K562 (cell line): ENCODE results near the gene INHA. TPM values are rescaled to one million over a fixed set of nuclear protein-coding genes. Genes with fewer than 3 reads are reported as not detected.

Source experiments
- ADNP ChIP-seq: fragments of 200-800 bp; sonication (Bioruptor generic); IDR thresholded peaks from 2 replicates; pipeline ENCODE4 v1.6.1; 2016; ENCODE audit warnings: missing genetic modification characterization, missing compliant biosample characterization
- CCNT2 ChIP-seq: IDR thresholded peaks from 2 replicates; pipeline ENCODE4 v1.6.1; 2011; ENCODE audit warnings: borderline replicate concordance, low read depth, mild to moderate bottlenecking, moderate library complexity, mixed read lengths, low read length; ENCODE audit not compliant: insufficient read length; ENCODE audit errors: extremely low read depth
- ELF2 ChIP-seq: fragments of 250-450 bp; sonication (Bioruptor Pico); IDR thresholded peaks from 2 replicates; pipeline ENCODE4 v1.5.0; 2021; ENCODE audit warnings: mild to moderate bottlenecking
- FOXK2 ChIP-seq, 2 experiments: fragments of 450-650 bp; IDR thresholded peaks in 1 of 2; conservative IDR thresholded peaks in 1 of 2; 2 replicates each; pipeline ENCODE4 v1.6.1; 2016; ENCODE audit warnings: low read depth in 2 of 2, mild to moderate bottlenecking in 1 of 2
- HCFC1 ChIP-seq: IDR thresholded peaks from 2 replicates; pipeline ENCODE4 v1.6.1; 2012; ENCODE audit warnings: low read depth, low read length, improper control_type of control experiment
- HDAC6 ChIP-seq: IDR thresholded peaks from 2 replicates; pipeline ENCODE4 v1.6.1; 2012; ENCODE audit warnings: low read depth, mild to moderate bottlenecking, control low read depth, inconsistent platforms, low read length, moderate library complexity
- HMG20A ChIP-seq: fragments of 450-650 bp; formaldehyde crosslinking; conservative IDR thresholded peaks from 2 replicates; pipeline ENCODE4 v1.4.0; 2020; ENCODE audit warnings: mild to moderate bottlenecking, mixed read lengths
- MAZ ChIP-seq, 2 experiments: fragments of 450-650 bp in 1 of 2; sonication (generic) in 1 of 2; formaldehyde crosslinking; IDR thresholded peaks in 1 of 2; conservative IDR thresholded peaks in 1 of 2; 2 replicates each; pipeline versions ENCODE4 v1.4.0 to v1.5.0; 2020; ENCODE audit warnings: mild to moderate bottlenecking in 1 of 2, missing genetic modification reagents in 1 of 2
- MBD2 ChIP-seq: sonication (generic); IDR thresholded peaks from 2 replicates; pipeline ENCODE4 v1.6.1; 2016; ENCODE audit warnings: low read depth, borderline replicate concordance
- MTA3 ChIP-seq: fragments of 450-650 bp; formaldehyde crosslinking; IDR thresholded peaks from 2 replicates; pipeline ENCODE4 v1.6.1; 2017; ENCODE audit warnings: mild to moderate bottlenecking, borderline replicate concordance
- NFIX ChIP-seq: fragments of 250-450 bp; sonication (Bioruptor Pico); IDR thresholded peaks from 2 replicates; pipeline ENCODE4 v1.4.0; 2020; ENCODE audit warnings: low read depth, mild to moderate bottlenecking, moderate library complexity
- NRF1 ChIP-seq, 2 experiments: fragments of 450-650 bp; IDR thresholded peaks in 1 of 2; conservative IDR thresholded peaks in 1 of 2; 2 replicates each; pipeline ENCODE4 v1.6.1; 2014; ENCODE audit warnings: mild to moderate bottlenecking in 2 of 2
- POU5F1 ChIP-seq: fragments of 150-350 bp; IDR thresholded peaks from 2 replicates; pipeline ENCODE4 v1.6.1; 2014; ENCODE audit warnings: borderline replicate concordance, low read length, low read depth, mild to moderate bottlenecking; ENCODE audit not compliant: partially characterized antibody
- PRMT5 ChIP-seq: sonication (generic); formaldehyde crosslinking; IDR thresholded peaks from 2 replicates; pipeline ENCODE4 v1.5.0; 2020; ENCODE audit warnings: missing genetic modification reagents
- PRPF4 ChIP-seq: fragments of 200-400 bp; formaldehyde crosslinking; IDR thresholded peaks from one replicate; pipeline ENCODE4 v1.6.1; 2017; ENCODE audit warnings: low read length, low read depth, mild to moderate bottlenecking; ENCODE audit not compliant: insufficient read depth, poor library complexity, severe bottlenecking
- RBM25 ChIP-seq: fragments of 200-400 bp; formaldehyde crosslinking; IDR thresholded peaks from 2 replicates; pipeline ENCODE4 v1.6.1; 2018; ENCODE audit warnings: low read length, low read depth, moderate library complexity; ENCODE audit not compliant: severe bottlenecking
- SP1 ChIP-seq: sonication (generic); formaldehyde crosslinking; IDR thresholded peaks from 2 replicates; pipeline ENCODE4 v1.8.1; 2022; ENCODE audit warnings: mild to moderate bottlenecking, missing genetic modification reagents
- TAF1 ChIP-seq: IDR thresholded peaks from 2 replicates; pipeline ENCODE4 v1.6.1; 2011; ENCODE audit warnings: mild to moderate bottlenecking, low read length, moderate library complexity; ENCODE audit not compliant: insufficient read depth, control insufficient read depth, severe bottlenecking; ENCODE audit errors: extremely low read depth
- TBP ChIP-seq: optimal IDR thresholded peaks from 2 replicates; pipeline ENCODE3; 2011; ENCODE audit warnings: low read depth, low read length, improper control_type of control experiment
- TCF7L2 ChIP-seq: fragments of 150-350 bp; IDR thresholded peaks from 2 replicates; pipeline ENCODE4 v1.6.1; 2016; ENCODE audit warnings: low read depth, mild to moderate bottlenecking, low read length, moderate library complexity
- WHSC1 ChIP-seq: IDR thresholded peaks from one replicate; pipeline ENCODE4 v1.6.1; 2012; ENCODE audit warnings: low read length, control low read depth, inconsistent platforms
- ZBTB17 ChIP-seq: fragments of 450-650 bp; formaldehyde crosslinking; IDR thresholded peaks from 2 replicates; pipeline ENCODE4 v1.4.0; 2020; ENCODE audit warnings: mild to moderate bottlenecking
- ZNF79 ChIP-seq: fragments of 250-450 bp; sonication (Bioruptor Pico); IDR thresholded peaks from 2 replicates; pipeline ENCODE4 v1.4.0; 2020; ENCODE audit warnings: low read depth, mild to moderate bottlenecking, moderate library complexity
- polyA plus RNA-seq, 8 experiments: library from polyadenylated mRNA; depleted of rRNA in 4 of 8; stranded (reverse) in 5 of 8; unstranded in 3 of 8; fragments of >200 nt; fragmentation: Nextera tagmentation in 2 of 8; fragmentation: Illumina TruSeq in 1 of 8; extraction: Ambion mirVana in 2 of 8; extraction: Trizol in 1 of 8; gene quantifications; 2 replicates each; pipeline versions ENCODE4 v1.2.1 to v1.2.3, GENCODE V29; 2011 to 2014; ENCODE audit warnings: inconsistent platforms in 1 of 8, missing spikeins in 1 of 8
- total RNA-seq, 7 experiments: library from RNA; depleted of rRNA in 6 of 7; stranded (reverse); fragments of >200 nt in 6 of 7; fragmentation: Illumina TruSeq in 2 of 7; extraction: Trizol in 2 of 7; gene quantifications; 2 replicates each; pipeline versions ENCODE4 v1.2.1 to v1.2.3, GENCODE V29; 2011 to 2021; ENCODE audit warnings: low replicate concordance in 1 of 7
- TF ChIP-seq, protein P1 (sequence below): fragments of 250-450 bp; sonication (Bioruptor Pico); IDR thresholded peaks from 2 replicates; pipeline ENCODE4 v1.5.0; 2020; ENCODE audit warnings: mild to moderate bottlenecking, borderline replicate concordance
- TF ChIP-seq, protein P2 (sequence below): fragments of 450-650 bp; IDR thresholded peaks from 2 replicates; pipeline ENCODE4 v1.6.1; 2016

The INHA gene
- total and polyA plus RNA-seq, 9 of the 15 experiments (the other 6 are each of a cell fraction or from before 2014, with no cell fraction given) = 0.07 to 1.9 (median 0.40) TPM

DNA sequence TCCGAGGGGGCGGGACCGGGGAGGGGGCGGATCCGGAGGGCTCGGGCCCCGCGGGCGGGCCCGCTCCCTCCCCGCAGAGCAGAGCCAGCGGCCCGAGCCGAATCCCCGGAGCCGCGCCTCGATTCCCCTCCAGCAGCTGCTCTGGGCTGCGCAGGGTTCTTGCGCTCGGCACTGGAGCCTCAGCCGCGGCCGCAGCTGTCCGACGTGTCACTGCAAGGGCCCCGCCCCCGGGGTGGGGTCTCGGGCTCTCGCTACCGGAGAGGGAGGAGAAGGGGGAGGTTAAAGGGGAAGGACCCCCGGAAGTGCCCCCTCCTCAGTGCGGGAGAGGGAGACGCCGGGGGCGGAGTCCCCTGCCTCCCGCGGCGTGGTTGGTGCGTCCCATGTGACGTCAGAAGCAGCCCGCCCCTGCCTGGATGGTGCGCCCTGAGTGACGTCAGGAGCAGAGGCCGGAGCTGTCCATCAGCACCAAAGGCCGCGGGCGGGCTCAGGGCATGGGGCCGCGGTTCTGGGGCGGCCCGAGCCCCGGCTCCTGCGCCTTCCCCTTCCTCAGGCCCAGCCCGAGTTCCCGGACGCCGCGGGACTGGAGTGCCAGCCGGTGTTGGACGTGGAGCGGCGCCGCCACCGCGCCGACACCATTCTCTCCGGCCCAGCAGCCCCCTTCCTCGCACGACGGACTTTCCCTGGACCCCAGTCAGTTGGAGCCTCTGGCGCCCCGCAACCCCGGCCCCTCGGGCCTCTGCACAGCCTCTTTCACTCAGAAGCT, 28.3 kb upstream of the INHA start, which contains the start of the genes CHPF and TMEM198 (continued):
- TF ChIP-seq, protein P1, sequence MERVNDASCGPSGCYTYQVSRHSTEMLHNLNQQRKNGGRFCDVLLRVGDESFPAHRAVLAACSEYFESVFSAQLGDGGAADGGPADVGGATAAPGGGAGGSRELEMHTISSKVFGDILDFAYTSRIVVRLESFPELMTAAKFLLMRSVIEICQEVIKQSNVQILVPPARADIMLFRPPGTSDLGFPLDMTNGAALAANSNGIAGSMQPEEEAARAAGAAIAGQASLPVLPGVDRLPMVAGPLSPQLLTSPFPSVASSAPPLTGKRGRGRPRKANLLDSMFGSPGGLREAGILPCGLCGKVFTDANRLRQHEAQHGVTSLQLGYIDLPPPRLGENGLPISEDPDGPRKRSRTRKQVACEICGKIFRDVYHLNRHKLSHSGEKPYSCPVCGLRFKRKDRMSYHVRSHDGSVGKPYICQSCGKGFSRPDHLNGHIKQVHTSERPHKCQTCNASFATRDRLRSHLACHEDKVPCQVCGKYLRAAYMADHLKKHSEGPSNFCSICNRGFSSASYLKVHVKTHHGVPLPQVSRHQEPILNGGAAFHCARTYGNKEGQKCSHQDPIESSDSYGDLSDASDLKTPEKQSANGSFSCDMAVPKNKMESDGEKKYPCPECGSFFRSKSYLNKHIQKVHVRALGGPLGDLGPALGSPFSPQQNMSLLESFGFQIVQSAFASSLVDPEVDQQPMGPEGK = no peak
- peak; percentile 91 to 92 for TF ChIP-seq NRF1 (conservative IDR thresholded peaks at IDR 0.05 in 1 of 2, IDR thresholded peaks at IDR 0.05 in 1 of 2)
- TF ChIP-seq ZBTB17 = peak; percentile 95
- peak; percentile 70 for TF ChIP-seq TAF1
- TF ChIP-seq TCF7L2 = peak; percentile 68
- no peak for TF ChIP-seq HDAC6
- TF ChIP-seq, protein P2, sequence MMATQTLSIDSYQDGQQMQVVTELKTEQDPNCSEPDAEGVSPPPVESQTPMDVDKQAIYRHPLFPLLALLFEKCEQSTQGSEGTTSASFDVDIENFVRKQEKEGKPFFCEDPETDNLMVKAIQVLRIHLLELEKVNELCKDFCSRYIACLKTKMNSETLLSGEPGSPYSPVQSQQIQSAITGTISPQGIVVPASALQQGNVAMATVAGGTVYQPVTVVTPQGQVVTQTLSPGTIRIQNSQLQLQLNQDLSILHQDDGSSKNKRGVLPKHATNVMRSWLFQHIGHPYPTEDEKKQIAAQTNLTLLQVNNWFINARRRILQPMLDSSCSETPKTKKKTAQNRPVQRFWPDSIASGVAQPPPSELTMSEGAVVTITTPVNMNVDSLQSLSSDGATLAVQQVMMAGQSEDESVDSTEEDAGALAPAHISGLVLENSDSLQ = peak; percentile 94
- peak; percentile 57 for TF ChIP-seq CCNT2
- TF ChIP-seq TBP = peak; percentile 44
- TF ChIP-seq HCFC1 = peak; percentile 49; the same call in 1 of the 2 replicates
- TF ChIP-seq PRPF4 = no peak
- no peak for TF ChIP-seq ZNF79
- TF ChIP-seq RBM25 = no peak
- peak; percentile 92 for TF ChIP-seq SP1 (CRISPR knock-in tag)
- TF ChIP-seq PRMT5 (CRISPR knock-in tag) = 0 out of 2 replicates have a peak, but pooled peaks have one; percentile 58
- no peak for TF ChIP-seq NFIX
- TF ChIP-seq HMG20A (CRISPR knock-in tag) = no peak
- peak in 1 of 2 experiments; percentile 77; a peak in 2 of 4 replicates for TF ChIP-seq FOXK2 (conservative IDR thresholded peaks at IDR 0.05 in 1 of 2, IDR thresholded peaks at IDR 0.05 in 1 of 2; ENCODE audit: low read depth in 2 of 2)
- no peak for TF ChIP-seq POU5F1
- TF ChIP-seq MTA3 = peak; percentile 91
- no peak for TF ChIP-seq ADNP
- TF ChIP-seq WHSC1 = no peak
- TF ChIP-seq MBD2 = peak; percentile 31; the same call in 1 of the 2 replicates
- peak; percentile 93 to 99 for TF ChIP-seq MAZ (CRISPR knock-in tag; conservative IDR thresholded peaks at IDR 0.05 in 1 of 2, IDR thresholded peaks at IDR 0.05 in 1 of 2)
- TF ChIP-seq ELF2 = no peak
